B cell (primary cell): ENCODE measurements around the gene CXCR6. TPM values are rescaled to one million over a fixed set of nuclear protein-coding genes. Genes with fewer than 3 reads are reported as not detected.

Experiments used
- ATAC-seq: fragments of 200-7000 bp; cut with Tn5 transposase; one replicate; pipeline ENCODE4 v1.10.0; 2021; ENCODE audit warnings: low read depth, mild to moderate bottlenecking, moderate number of reproducible peaks, moderate library complexity
- CTCF ChIA-PET: fragments of 350-600 bp; sonication (Branson Sonifier 250); formaldehyde crosslinking; loops from one replicate; lab custom pipeline; 2021; ENCODE audit warnings: antibody characterized with exemption, inconsistent platforms; lab: Charles Lee
- POLR2A ChIA-PET: fragments of 350-600 bp; sonication (Branson Sonifier 250); formaldehyde crosslinking; loops from one replicate; lab custom pipeline; 2021; ENCODE audit warnings: antibody characterized with exemption; lab: Charles Lee
- DNase-seq: peaks from one replicate; pipeline ENCODE4 v3.0.0; 2013
- H2AFZ ChIP-seq: 2 replicates; pipeline ENCODE4 v1.6.1; 2012; ENCODE audit warnings: mild to moderate bottlenecking, low read depth, low read length; ENCODE audit not compliant: insufficient read depth, poor library complexity, severe bottlenecking
- H3K27ac ChIP-seq, 2 donors: 1 replicate in 1 of 2; 2 replicates in 1 of 2; pipeline ENCODE4 v1.5.1; 2012 to 2013; ENCODE audit warnings: low read length in 2 of 2, mild to moderate bottlenecking in 2 of 2, moderate library complexity in 1 of 2
- H3K27me3 ChIP-seq, 4 experiments: fragments of 200-600 bp in 1 of 4; sonication (generic) in 1 of 4; replicated peaks in 1 of 4; 1 replicate in 2 of 4; 2 replicates in 2 of 4; pipeline versions ENCODE4 v1.6.1 to v1.7.0; 2013 to 2016; ENCODE audit warnings: low read length in 3 of 4, mild to moderate bottlenecking in 2 of 4, mixed read lengths in 1 of 4, moderate library complexity in 1 of 4; ENCODE audit not compliant: insufficient read depth in 4 of 4, control insufficient read depth in 3 of 4; ENCODE audit errors: control extremely low read depth in 1 of 4
- H3K36me3 ChIP-seq, 2 experiments: replicated peaks in 1 of 2; 1 replicate in 1 of 2; 2 replicates in 1 of 2; pipeline versions ENCODE4 v1.6.1 to v1.7.1; 2013; ENCODE audit warnings: low read length in 1 of 2; ENCODE audit not compliant: insufficient read depth in 2 of 2, control insufficient read depth in 1 of 2; ENCODE audit errors: control extremely low read depth in 1 of 2, extremely low read depth in 1 of 2
- H3K4me1 ChIP-seq, 2 donors: fragments of 200-600 bp in 1 of 2; sonication (generic) in 1 of 2; 1 replicate in 1 of 2; 2 replicates in 1 of 2; pipeline versions ENCODE4 v1.5.1 to v1.6.1; 2013 to 2017; ENCODE audit warnings: low read length in 2 of 2; ENCODE audit not compliant: control insufficient read depth in 2 of 2, insufficient read depth in 2 of 2
- H3K4me2 ChIP-seq: replicated peaks from 2 replicates; pipeline ENCODE3; 2012; ENCODE audit warnings: mild to moderate bottlenecking, low read depth, low read length; ENCODE audit not compliant: poor library complexity, severe bottlenecking
- H3K4me3 ChIP-seq, 5 experiments: fragments of 200-600 bp in 1 of 5; sonication (generic) in 1 of 5; 1 replicate in 3 of 5; 2 replicates in 2 of 5; pipeline versions ENCODE4 v1.5.1 to v1.7.0; 2011 to 2016; ENCODE audit warnings: low read length in 4 of 5, mild to moderate bottlenecking in 4 of 5, low read depth in 2 of 5, control low read depth in 1 of 5, moderate library complexity in 1 of 5; ENCODE audit not compliant: insufficient read depth in 1 of 5; ENCODE audit errors: control extremely low read depth in 1 of 5, extremely low read depth in 1 of 5
- H3K79me2 ChIP-seq: fragments of 200-600 bp; sonication (generic); one replicate; pipeline ENCODE4 v1.6.0; 2016; ENCODE audit warnings: low read length; ENCODE audit not compliant: control insufficient read depth, insufficient read depth
- H3K9ac ChIP-seq: fragments of 200-600 bp; sonication (generic); 2 replicates; pipeline ENCODE4 v1.6.1; 2017; ENCODE audit warnings: mild to moderate bottlenecking, low read length, moderate library complexity
- H3K9me3 ChIP-seq, 3 donors: one replicate each; pipeline versions ENCODE4 v1.6.1 to v1.7.1; 2013; ENCODE audit warnings: low read length in 2 of 3; ENCODE audit not compliant: control insufficient read depth in 2 of 3, insufficient read depth in 1 of 3; ENCODE audit errors: control extremely low read depth in 1 of 3
- H4K20me1 ChIP-seq: 2 replicates; pipeline ENCODE4 v1.6.0; 2012; ENCODE audit warnings: mild to moderate bottlenecking, low read length; ENCODE audit not compliant: insufficient read depth, control insufficient read depth, poor library complexity, severe bottlenecking
- H3K27ac Mint-ChIP-seq: one replicate; pipeline ENCODE4 v1.8.0; 2021; ENCODE audit warnings: mixed read lengths
- H3K27me3 Mint-ChIP-seq: one replicate; pipeline ENCODE4 v1.8.0; 2021; ENCODE audit warnings: mixed read lengths
- H3K4me1 Mint-ChIP-seq: one replicate; pipeline ENCODE4 v1.8.0; 2021; ENCODE audit warnings: mixed read lengths
- H3K4me3 Mint-ChIP-seq: one replicate; pipeline ENCODE4 v1.8.0; 2021; ENCODE audit warnings: mixed read lengths
- H3K9me3 Mint-ChIP-seq: one replicate; pipeline ENCODE4 v1.8.0; 2022; ENCODE audit warnings: mixed read lengths; ENCODE audit not compliant: insufficient read depth
- EZH2 ChIP-seq: IDR thresholded peaks from 2 replicates; pipeline ENCODE4 v1.6.1; 2012; ENCODE audit warnings: borderline replicate concordance, low read depth, mild to moderate bottlenecking, moderate library complexity, low read length; ENCODE audit not compliant: insufficient read depth, poor library complexity, severe bottlenecking
- WGBS: methylation state at CpG from one replicate; pipeline ENCODE4 v1.1.5; 2013; ENCODE audit warnings: missing lambda C conversion rate; ENCODE audit not compliant: insufficient coverage; 5-methylcytosine and 5-hydroxymethylcytosine counted together
- intact Hi-C: fragments of 100-400 bp; cut with micrococcal nuclease; formaldehyde crosslinking; loops from one replicate; pipeline ENCODE4 v1.10.0; 2022
- polyA plus RNA-seq: library from polyadenylated mRNA; depleted of rRNA; stranded (reverse); fragments of >200 nt; gene quantifications from 2 replicates; pipeline ENCODE4 v1.2.3, GENCODE V29; 2012
- total RNA-seq, 2 donors: library from RNA; stranded (reverse); fragments of 120-200 nt in 1 of 2; gene quantifications; 1 replicate in 1 of 2; 2 replicates in 1 of 2; pipeline versions ENCODE4 v1.2.3 to v1.2.4, GENCODE V29; 2013 to 2022
- TF ChIP-seq, protein P1 (sequence below): fragments of 200-600 bp; IDR thresholded peaks from one replicate; pipeline ENCODE4 v1.8.0; 2022; ENCODE audit warnings: antibody characterized with exemption, mild to moderate bottlenecking

The CXCR6 gene
- total and polyA plus RNA-seq, 2 donors (not counting 1 experiment from before 2014, with no cell fraction given) = not detected

DNA sequence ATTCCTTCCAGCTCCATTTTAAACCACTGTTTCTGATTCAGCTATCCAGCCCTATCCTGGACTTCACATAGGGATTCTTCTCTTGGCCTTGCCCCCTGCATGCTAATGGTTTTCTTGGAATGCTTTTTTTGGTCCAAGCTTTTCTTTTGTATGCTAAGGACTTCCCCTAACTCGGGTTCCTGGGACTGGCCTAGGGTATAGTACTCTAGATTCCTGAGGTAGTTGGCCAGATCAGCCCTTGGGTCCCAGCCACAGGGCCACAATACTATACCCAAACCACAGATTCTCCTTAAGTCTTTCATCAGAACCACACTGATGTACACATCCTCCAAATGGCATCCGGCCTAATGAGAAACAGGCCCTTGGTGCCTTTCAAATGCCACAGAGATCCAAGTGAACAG is 49.6 kb downstream of the CXCR6 start:
- Mint-ChIP-seq H3K9me3 (no peaks in the 10 kb centered on the region), H3K4me3 (peak overlapping the region; percentile 63), H3K27ac (no peak overlapping the region), H3K27me3 (no peaks in the 10 kb centered on the region), H3K4me1 (peaks cover 47% of the 10 kb centered on the region)
- Histone ChIP-seq H3K9ac (no peak overlapping the region), H3K79me2 (peaks cover 47% of the 10 kb centered on the region), H3K4me2 (peak overlapping the region; percentile 25), H3K27me3 (no peaks in the 10 kb centered on the region), H3K9me3 (no peaks in the 10 kb centered on the region), H4K20me1 (peaks cover 9% of the 10 kb centered on the region), H3K4me1 (peaks cover 25 to 49% of the 10 kb centered on the region in 2 donors), H3K27ac (no peak overlapping the region), H2AFZ (no peak overlapping the region), H3K4me3 (no peak overlapping the region), H3K36me3 (no peaks in the 10 kb centered on the region)
- POLR2A ChIA-PET = no interaction called here
- ATAC-seq (no peak), DNase-seq (no peak)
- TF ChIP-seq, protein P1, sequence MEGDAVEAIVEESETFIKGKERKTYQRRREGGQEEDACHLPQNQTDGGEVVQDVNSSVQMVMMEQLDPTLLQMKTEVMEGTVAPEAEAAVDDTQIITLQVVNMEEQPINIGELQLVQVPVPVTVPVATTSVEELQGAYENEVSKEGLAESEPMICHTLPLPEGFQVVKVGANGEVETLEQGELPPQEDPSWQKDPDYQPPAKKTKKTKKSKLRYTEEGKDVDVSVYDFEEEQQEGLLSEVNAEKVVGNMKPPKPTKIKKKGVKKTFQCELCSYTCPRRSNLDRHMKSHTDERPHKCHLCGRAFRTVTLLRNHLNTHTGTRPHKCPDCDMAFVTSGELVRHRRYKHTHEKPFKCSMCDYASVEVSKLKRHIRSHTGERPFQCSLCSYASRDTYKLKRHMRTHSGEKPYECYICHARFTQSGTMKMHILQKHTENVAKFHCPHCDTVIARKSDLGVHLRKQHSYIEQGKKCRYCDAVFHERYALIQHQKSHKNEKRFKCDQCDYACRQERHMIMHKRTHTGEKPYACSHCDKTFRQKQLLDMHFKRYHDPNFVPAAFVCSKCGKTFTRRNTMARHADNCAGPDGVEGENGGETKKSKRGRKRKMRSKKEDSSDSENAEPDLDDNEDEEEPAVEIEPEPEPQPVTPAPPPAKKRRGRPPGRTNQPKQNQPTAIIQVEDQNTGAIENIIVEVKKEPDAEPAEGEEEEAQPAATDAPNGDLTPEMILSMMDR = no peak
- no peak for TF ChIP-seq EZH2
- WGBS = 80% methylated on average over 1 of the region's 2 CpGs
- CTCF ChIA-PET = interaction anchor here (0.9 kb wide), 1 partner anchor 54 kb away, joined by 3 read pairs; no protein-coding TSS in a partner anchor
- intact Hi-C loops = no loop called here

DNA sequence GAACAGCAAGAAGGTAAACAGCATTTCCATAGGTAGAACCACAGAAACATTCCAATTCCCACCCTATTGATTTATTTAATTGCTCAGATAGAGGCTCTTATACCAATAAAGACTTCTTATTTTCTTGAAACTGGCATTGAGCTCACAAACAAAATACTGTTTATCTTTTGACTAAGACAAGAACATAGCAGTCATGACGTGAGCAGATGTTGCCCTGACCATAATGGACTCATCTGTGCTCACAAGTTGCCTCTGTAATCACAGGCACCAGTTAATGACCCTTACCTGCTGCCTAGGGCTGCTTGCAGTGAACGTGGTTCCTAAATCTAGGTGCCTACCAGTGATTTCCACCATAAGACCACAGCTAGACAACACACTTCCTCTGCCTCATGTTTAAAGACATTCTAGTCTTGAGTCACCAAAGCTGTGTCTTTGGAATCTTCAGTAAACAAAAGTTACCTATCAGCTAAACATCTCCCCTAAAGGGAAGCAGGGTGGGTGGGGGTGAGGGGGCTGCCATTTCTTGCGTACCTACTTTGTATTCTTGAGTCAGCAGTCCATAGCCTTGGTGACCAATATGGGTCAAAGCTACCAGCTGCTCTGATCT is 50.3 kb downstream of the CXCR6 start:
- peaks cover 2% of the 10 kb centered on the region for H4K20me1 ChIP-seq
- H2AFZ ChIP-seq = no peak overlapping the region
- H3K4me1 ChIP-seq = peaks cover 25 to 49% of the 10 kb centered on the region in 2 donors
- no peak overlapping the region for H3K4me2 ChIP-seq
- TF ChIP-seq, protein P1 = no peak
- no peak for TF ChIP-seq EZH2
- H3K4me3 ChIP-seq = no peak overlapping the region
- H3K27ac ChIP-seq = peak overlapping the region in 1 of 2 donors; percentile 4
- Mint-ChIP-seq H3K27me3 (no peaks in the 10 kb centered on the region), H3K27ac (no peak overlapping the region), H3K4me3 (peak overlapping the region; percentile 63), H3K4me1 (peaks cover 44% of the 10 kb centered on the region), H3K9me3 (no peaks in the 10 kb centered on the region)
- ChIA-PET CTCF (interaction anchor here (0.6 to 1.1 kb wide), 3 partner anchors 55 to 1018 kb away, joined by 3 read pairs; partner anchors contain the start of genes EXOSC7 and ZDHHC3), POLR2A (no interaction called here)
- peaks cover 40% of the 10 kb centered on the region for H3K79me2 ChIP-seq
- DNase-seq = no peak
- WGBS = 100% methylated on average over 1 of the region's 3 CpGs
- no peaks in the 10 kb centered on the region for H3K36me3 ChIP-seq
- ATAC-seq = no peak
- intact Hi-C loops = no loop called here
- no peak overlapping the region for H3K9ac ChIP-seq
- no peaks in the 10 kb centered on the region for H3K9me3 ChIP-seq
- H3K27me3 ChIP-seq = no peaks in the 10 kb centered on the region
